HEK293 (cell line): ENCODE results near the gene ARHGAP22.

Experiments
- CTCF ChIA-PET: fragments of 350-600 bp; formaldehyde crosslinking; extraction: SDS; loops from one replicate; lab custom pipeline; 2021; ENCODE audit warnings: antibody characterized with exemption; lab: Yijun Ruan, JAX
- POLR2A ChIA-PET: fragments of 300-600 bp; formaldehyde crosslinking; extraction: SDS; loops from one replicate; lab custom pipeline; 2020; ENCODE audit warnings: antibody characterized with exemption, inconsistent platforms; lab: Yijun Ruan, JAX
- H3K27ac ChIP-seq: fragments of 200-500 bp; sonication (Bioruptor generic); 2 replicates; pipeline ENCODE4 v1.5.1; 2014; ENCODE audit warnings: low read depth, low read length, control low read depth, inconsistent platforms; ENCODE audit errors: extremely low read depth
- H3K36me3 ChIP-seq, 2 experiments: fragments of 200-500 bp in 1 of 2; sonication (Bioruptor generic) in 1 of 2; 1 replicate in 1 of 2; 2 replicates in 1 of 2; pipeline ENCODE4 v1.5.1; 2014 to 2017; ENCODE audit warnings: inconsistent platforms in 2 of 2, low read length in 2 of 2; ENCODE audit not compliant: control insufficient read depth in 2 of 2, insufficient read depth in 1 of 2
- H3K4me1 ChIP-seq: fragments of 200-500 bp; sonication (Bioruptor generic); 2 replicates; pipeline ENCODE4 v1.5.1; 2014; ENCODE audit warnings: mild to moderate bottlenecking, low read length, inconsistent platforms; ENCODE audit not compliant: control insufficient read depth, insufficient read depth
- H3K4me3 ChIP-seq: 2 replicates; pipeline ENCODE4 v1.5.1; 2011; ENCODE audit warnings: low read depth, mild to moderate bottlenecking, control low read depth, low read length, moderate library complexity
- H3K9me3 ChIP-seq: fragments of 200-500 bp; sonication (Bioruptor generic); 2 replicates; pipeline ENCODE4 v1.5.1; 2014; ENCODE audit warnings: low read depth, low read length, inconsistent platforms; ENCODE audit not compliant: control insufficient read depth, insufficient read depth
- BCL11A ChIP-seq: fragments of 450-650 bp; formaldehyde crosslinking; IDR thresholded peaks from 2 replicates; pipeline ENCODE4 v1.5.1; 2016; ENCODE audit warnings: low read depth, missing biosample characterization, missing genetic modification characterization
- SP7 ChIP-seq: fragments of 450-650 bp; formaldehyde crosslinking; IDR thresholded peaks from 2 replicates; pipeline ENCODE4 v1.5.1; 2016; ENCODE audit warnings: missing biosample characterization, missing genetic modification characterization
- ZNF112 ChIP-seq: fragments of 450-650 bp; formaldehyde crosslinking; IDR thresholded peaks from 2 replicates; pipeline ENCODE4 v1.5.0; 2017; ENCODE audit warnings: missing biosample characterization, missing genetic modification characterization
- ZNF26 ChIP-seq: fragments of 450-650 bp; formaldehyde crosslinking; IDR thresholded peaks from 2 replicates; pipeline ENCODE4 v1.5.1; 2016; ENCODE audit warnings: missing biosample characterization, missing genetic modification characterization
- ZNF354C ChIP-seq: fragments of 450-650 bp; formaldehyde crosslinking; IDR thresholded peaks from 2 replicates; pipeline ENCODE4 v1.5.1; 2016; ENCODE audit warnings: missing biosample characterization, missing genetic modification characterization, low read depth, borderline replicate concordance
- ZNF394 ChIP-seq: fragments of 450-650 bp; formaldehyde crosslinking; IDR thresholded peaks from 2 replicates; pipeline ENCODE4 v1.5.1; 2016; ENCODE audit warnings: missing biosample characterization, missing genetic modification characterization, mild to moderate bottlenecking, moderate library complexity, borderline replicate concordance
- ZNF426 ChIP-seq: fragments of 450-650 bp; formaldehyde crosslinking; IDR thresholded peaks from 2 replicates; pipeline ENCODE4 v1.5.1; 2017; ENCODE audit warnings: missing biosample characterization, missing genetic modification characterization, mild to moderate bottlenecking, inconsistent platforms, moderate library complexity
- ZNF449 ChIP-seq: fragments of 450-650 bp; formaldehyde crosslinking; IDR thresholded peaks from 2 replicates; pipeline ENCODE4 v1.5.1; 2017; ENCODE audit warnings: missing biosample characterization, mild to moderate bottlenecking, missing genetic modification characterization, moderate library complexity
- ZNF48 ChIP-seq: fragments of 450-650 bp; formaldehyde crosslinking; IDR thresholded peaks from 2 replicates; pipeline ENCODE4 v1.5.1; 2016; ENCODE audit warnings: missing biosample characterization, missing genetic modification characterization
- ZNF571 ChIP-seq: fragments of 450-650 bp; formaldehyde crosslinking; IDR thresholded peaks from 2 replicates; pipeline ENCODE4 v1.5.0; 2017; ENCODE audit warnings: missing biosample characterization, missing genetic modification characterization
- ZNF777 ChIP-seq: fragments of 450-650 bp; formaldehyde crosslinking; IDR thresholded peaks from 2 replicates; pipeline ENCODE4 v1.5.1; 2017; ENCODE audit warnings: missing biosample characterization, missing genetic modification characterization, borderline replicate concordance
- ZXDB ChIP-seq: fragments of 450-650 bp; formaldehyde crosslinking; IDR thresholded peaks from 2 replicates; pipeline ENCODE4 v1.5.1; 2016; ENCODE audit warnings: missing biosample characterization, missing genetic modification characterization
- TF ChIP-seq, protein P1 (sequence below): fragments of 450-650 bp; formaldehyde crosslinking; IDR thresholded peaks from 2 replicates; pipeline ENCODE4 v1.5.1; 2016; ENCODE audit warnings: missing biosample characterization, missing genetic modification characterization
- TF ChIP-seq, protein P2 (sequence below): fragments of 450-650 bp; IDR thresholded peaks from 2 replicates; pipeline ENCODE4 v1.5.1; 2018; ENCODE audit warnings: missing biosample characterization, missing genetic modification characterization
- TF ChIP-seq, protein P3 (sequence below): fragments of 450-650 bp; formaldehyde crosslinking; IDR thresholded peaks from 2 replicates; pipeline ENCODE4 v1.5.1; 2016; ENCODE audit warnings: missing biosample characterization, missing genetic modification characterization

The ARHGAP22 gene

DNA sequence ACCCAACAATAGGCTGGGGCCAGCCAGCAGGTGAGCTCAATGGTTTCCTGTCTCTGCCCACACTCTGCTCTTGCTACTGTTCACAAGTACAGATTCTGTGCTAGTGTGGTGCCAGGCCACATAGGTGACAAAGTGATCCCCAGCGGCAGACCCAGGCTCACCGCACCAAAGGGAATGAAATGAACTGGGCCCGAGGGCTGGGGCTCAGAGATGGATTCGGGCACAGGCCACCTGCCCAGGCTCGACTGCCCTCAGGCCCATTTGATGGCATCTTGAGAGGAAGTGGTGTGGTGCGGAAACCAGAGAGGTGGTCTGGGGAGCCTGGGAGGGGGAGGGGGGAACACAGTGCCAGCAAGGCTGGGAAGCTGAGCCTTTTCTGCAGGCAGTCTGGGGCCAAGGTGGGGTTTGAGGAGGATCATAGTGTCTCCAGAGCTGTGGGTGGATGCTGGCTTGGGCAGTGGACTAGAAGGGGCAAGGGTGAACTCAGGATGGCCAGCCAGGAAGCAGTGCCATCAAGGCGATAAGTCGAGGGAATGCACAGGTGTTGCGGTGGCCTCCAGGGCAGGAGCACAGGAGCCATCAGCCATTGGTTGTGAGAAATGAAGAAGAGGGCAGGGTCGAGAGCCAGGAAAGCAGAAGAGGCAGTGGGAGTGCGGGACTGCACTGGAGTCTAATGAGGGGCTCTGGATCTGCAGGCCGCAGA lies 85.2 kb downstream of the ARHGAP22 start (continued):
- TF ChIP-seq, protein P1, sequence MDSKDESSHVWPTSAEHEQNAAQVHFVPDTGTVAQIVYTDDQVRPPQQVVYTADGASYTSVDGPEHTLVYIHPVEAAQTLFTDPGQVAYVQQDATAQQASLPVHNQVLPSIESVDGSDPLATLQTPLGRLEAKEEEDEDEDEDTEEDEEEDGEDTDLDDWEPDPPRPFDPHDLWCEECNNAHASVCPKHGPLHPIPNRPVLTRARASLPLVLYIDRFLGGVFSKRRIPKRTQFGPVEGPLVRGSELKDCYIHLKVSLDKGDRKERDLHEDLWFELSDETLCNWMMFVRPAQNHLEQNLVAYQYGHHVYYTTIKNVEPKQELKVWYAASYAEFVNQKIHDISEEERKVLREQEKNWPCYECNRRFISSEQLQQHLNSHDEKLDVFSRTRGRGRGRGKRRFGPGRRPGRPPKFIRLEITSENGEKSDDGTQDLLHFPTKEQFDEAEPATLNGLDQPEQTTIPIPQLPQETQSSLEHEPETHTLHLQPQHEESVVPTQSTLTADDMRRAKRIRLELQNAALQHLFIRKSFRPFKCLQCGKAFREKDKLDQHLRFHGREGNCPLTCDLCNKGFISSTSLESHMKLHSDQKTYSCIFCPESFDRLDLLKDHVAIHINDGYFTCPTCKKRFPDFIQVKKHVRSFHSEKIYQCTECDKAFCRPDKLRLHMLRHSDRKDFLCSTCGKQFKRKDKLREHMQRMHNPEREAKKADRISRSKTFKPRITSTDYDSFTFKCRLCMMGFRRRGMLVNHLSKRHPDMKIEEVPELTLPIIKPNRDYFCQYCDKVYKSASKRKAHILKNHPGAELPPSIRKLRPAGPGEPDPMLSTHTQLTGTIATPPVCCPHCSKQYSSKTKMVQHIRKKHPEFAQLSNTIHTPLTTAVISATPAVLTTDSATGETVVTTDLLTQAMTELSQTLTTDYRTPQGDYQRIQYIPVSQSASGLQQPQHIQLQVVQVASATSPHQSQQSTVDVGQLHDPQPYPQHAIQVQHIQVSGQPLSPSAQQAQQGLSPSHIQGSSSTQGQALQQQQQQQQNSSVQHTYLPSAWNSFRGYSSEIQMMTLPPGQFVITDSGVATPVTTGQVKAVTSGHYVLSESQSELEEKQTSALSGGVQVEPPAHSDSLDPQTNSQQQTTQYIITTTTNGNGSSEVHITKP (tag by site-specific recombination): no peak

DNA sequence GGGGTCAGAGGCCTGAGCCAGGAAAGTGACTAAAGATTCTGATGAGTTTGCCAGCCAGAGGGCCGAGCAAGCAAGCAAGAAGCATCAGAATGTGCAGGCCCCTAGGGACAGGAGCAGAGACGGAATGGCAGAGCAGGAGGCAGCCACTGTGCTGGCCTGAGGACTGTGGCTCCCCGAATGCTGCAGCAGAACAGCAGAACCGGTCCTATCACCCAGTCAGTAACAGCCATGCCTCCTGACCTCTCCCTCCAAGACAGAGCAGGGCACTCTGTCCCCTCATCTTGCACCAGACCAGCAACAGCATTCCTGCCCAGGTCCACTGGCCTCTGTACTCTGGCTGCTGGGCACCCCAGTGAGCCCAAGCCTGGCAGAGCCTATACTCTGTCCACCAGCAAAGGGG lies 85.9 kb downstream of the ARHGAP22 start:
- H3K9me3 ChIP-seq: no peaks in the 10 kb centered on the region
- H3K4me1 ChIP-seq: no peaks in the 10 kb centered on the region
- TF ChIP-seq ZNF394 (tag by site-specific recombination) (no peak), ZNF449 (no peak), ZNF112 (tag by site-specific recombination) (no peak), ZNF571 (no peak), ZNF426 (no peak), ZNF354C (tag by site-specific recombination) (no peak), ZNF777 (tag by site-specific recombination) (no peak), ZNF48 (tag by site-specific recombination) (no peak), ZNF26 (tag by site-specific recombination) (no peak), SP7 (no peak), BCL11A (tag by site-specific recombination) (no peak), ZXDB (no peak)
- TF ChIP-seq, protein P2, sequence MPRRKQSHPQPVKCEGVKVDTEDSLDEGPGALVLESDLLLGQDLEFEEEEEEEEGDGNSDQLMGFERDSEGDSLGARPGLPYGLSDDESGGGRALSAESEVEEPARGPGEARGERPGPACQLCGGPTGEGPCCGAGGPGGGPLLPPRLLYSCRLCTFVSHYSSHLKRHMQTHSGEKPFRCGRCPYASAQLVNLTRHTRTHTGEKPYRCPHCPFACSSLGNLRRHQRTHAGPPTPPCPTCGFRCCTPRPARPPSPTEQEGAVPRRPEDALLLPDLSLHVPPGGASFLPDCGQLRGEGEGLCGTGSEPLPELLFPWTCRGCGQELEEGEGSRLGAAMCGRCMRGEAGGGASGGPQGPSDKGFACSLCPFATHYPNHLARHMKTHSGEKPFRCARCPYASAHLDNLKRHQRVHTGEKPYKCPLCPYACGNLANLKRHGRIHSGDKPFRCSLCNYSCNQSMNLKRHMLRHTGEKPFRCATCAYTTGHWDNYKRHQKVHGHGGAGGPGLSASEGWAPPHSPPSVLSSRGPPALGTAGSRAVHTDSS (tag by site-specific recombination): no peak
- TF ChIP-seq, protein P3, sequence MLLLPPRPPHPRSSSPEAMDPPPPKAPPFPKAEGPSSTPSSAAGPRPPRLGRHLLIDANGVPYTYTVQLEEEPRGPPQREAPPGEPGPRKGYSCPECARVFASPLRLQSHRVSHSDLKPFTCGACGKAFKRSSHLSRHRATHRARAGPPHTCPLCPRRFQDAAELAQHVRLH (tag by site-specific recombination): no peak
- no peak overlapping the region for H3K27ac ChIP-seq
- H3K4me3 ChIP-seq: no peak overlapping the region
- POLR2A ChIA-PET: no interaction called here
- CTCF ChIA-PET: interaction anchor here (0.6 kb wide), 1 partner anchor 303 kb away, joined by 3 read pairs; no protein-coding TSS in a partner anchor
- no peaks in the 10 kb centered on the region for H3K36me3 ChIP-seq
